Measurements from ENCODE around the gene MGLL. TPM values are rescaled to one million over a fixed set of nuclear protein-coding genes. Genes with fewer than 3 reads are reported as not detected.

MGLL gene
- total RNA-seq, 1 experiment from 2014 or later = 42.4 TPM

- H3K4me3 Mint-ChIP-seq (ENCODE audit: low read depth, unreplicated experiment) = no peak overlapping the region
- intact Hi-C loops (cut with micrococcal nuclease; ENCODE audit: unreplicated experiment) = loop anchor here (5.0 kb wide), 1 partner anchor 52 kb away; no protein-coding TSS in a partner anchor
- CTCF ChIA-PET = interaction anchor here (1.1 kb wide), 1 partner anchor 13 kb away, joined by 3 read pairs; no protein-coding TSS in a partner anchor
- no peaks in the 10 kb centered on the region for H3K27me3 Mint-ChIP-seq (ENCODE audit: unreplicated experiment)
- no peaks in the 10 kb centered on the region for H3K9me3 Mint-ChIP-seq (ENCODE audit: low read depth, unreplicated experiment)
- peak overlapping the region; percentile 83 for H3K27ac Mint-ChIP-seq (ENCODE audit: unreplicated experiment)
- H3K4me1 Mint-ChIP-seq (ENCODE audit: low read depth, unreplicated experiment) = peaks cover 62% of the 10 kb centered on the region
- peaks cover 15% of the 10 kb centered on the region for H3K36me3 Mint-ChIP-seq (ENCODE audit: insufficient read depth, unreplicated experiment)
- no peak for TF ChIP-seq CTCF (IDR thresholded peaks at IDR 0.05; ENCODE audit: unreplicated experiment)
- no TSS peak for BruUV-seq (replicated peaks)
- no peak for DNase-seq
These were observed 73.0 kb downstream of the MGLL start for GRCh38 chr3:127749361-127749760.

- no peak overlapping the region for H3K4me3 Mint-ChIP-seq (ENCODE audit: low read depth, unreplicated experiment)
- CTCF ChIA-PET = interaction anchor here (0.6 to 1.1 kb wide), 5 partner anchors 14 to 306 kb away, joined by 3 read pairs; no protein-coding TSS in a partner anchor
- intact Hi-C loops (cut with micrococcal nuclease; ENCODE audit: unreplicated experiment) = loop anchor here (1.0 to 5.0 kb wide), 2 partner anchors 18 to 52 kb away; no protein-coding TSS in a partner anchor
These were observed 73.5 kb downstream of the MGLL start for GRCh38 chr3:127748754-127749327.

GRCh38 chr3:127747751-127748521 is 74.4 kb downstream of the MGLL start:
- Mint-ChIP-seq H3K27ac (ENCODE audit: unreplicated experiment) (peak overlapping the region; percentile 83), H3K4me3 (ENCODE audit: low read depth, unreplicated experiment) (peak overlapping the region; percentile 29), H3K9me3 (ENCODE audit: low read depth, unreplicated experiment) (no peaks in the 10 kb centered on the region), H3K36me3 (ENCODE audit: insufficient read depth, unreplicated experiment) (peaks cover 15% of the 10 kb centered on the region), H3K27me3 (ENCODE audit: unreplicated experiment) (no peaks in the 10 kb centered on the region), H3K4me1 (ENCODE audit: low read depth, unreplicated experiment) (peaks cover 62% of the 10 kb centered on the region)
- peak; percentile 80 for DNase-seq
- CTCF ChIA-PET = interaction anchor here (0.6 to 2.6 kb wide), 9 partner anchors 12 to 307 kb away, joined by 3 to 8 read pairs (median 3); no protein-coding TSS in a partner anchor
- BruUV-seq (replicated peaks) = no TSS peak
- TF ChIP-seq CTCF (IDR thresholded peaks at IDR 0.05; ENCODE audit: unreplicated experiment) = no peak
- intact Hi-C loops (cut with micrococcal nuclease; ENCODE audit: unreplicated experiment) = loop anchor here (1.0 to 5.0 kb wide), 3 partner anchors 19 to 69 kb away; no protein-coding TSS in a partner anchor

More at GRCh38 chr3:127748754-127749327, 73.5 kb downstream of the MGLL start:
- TF ChIP-seq CTCF (IDR thresholded peaks at IDR 0.05; ENCODE audit: unreplicated experiment) = no peak
- H3K27ac Mint-ChIP-seq (ENCODE audit: unreplicated experiment) = peak overlapping the region; percentile 83
- H3K9me3 Mint-ChIP-seq (ENCODE audit: low read depth, unreplicated experiment) = no peaks in the 10 kb centered on the region
- no peaks in the 10 kb centered on the region for H3K27me3 Mint-ChIP-seq (ENCODE audit: unreplicated experiment)
- H3K4me1 Mint-ChIP-seq (ENCODE audit: low read depth, unreplicated experiment) = peaks cover 62% of the 10 kb centered on the region
- no peak for DNase-seq
- peaks cover 15% of the 10 kb centered on the region for H3K36me3 Mint-ChIP-seq (ENCODE audit: insufficient read depth, unreplicated experiment)
- no TSS peak for BruUV-seq (replicated peaks)

GRCh38 chr3:127747066-127747465 is 75.2 kb downstream of the MGLL start:
- intact Hi-C loops (cut with micrococcal nuclease; ENCODE audit: unreplicated experiment) = loop anchor here (2.0 to 5.0 kb wide), 2 partner anchors 50 to 70 kb away; no protein-coding TSS in a partner anchor
- Mint-ChIP-seq H3K4me3 (ENCODE audit: low read depth, unreplicated experiment) (peak overlapping the region; percentile 29), H3K27me3 (ENCODE audit: unreplicated experiment) (no peaks in the 10 kb centered on the region), H3K4me1 (ENCODE audit: low read depth, unreplicated experiment) (peaks cover 62% of the 10 kb centered on the region), H3K9me3 (ENCODE audit: low read depth, unreplicated experiment) (no peaks in the 10 kb centered on the region), H3K36me3 (ENCODE audit: insufficient read depth, unreplicated experiment) (peaks cover 15% of the 10 kb centered on the region), H3K27ac (ENCODE audit: unreplicated experiment) (peak overlapping the region; percentile 83)
- DNase-seq = no peak
- TF ChIP-seq CTCF (IDR thresholded peaks at IDR 0.05; ENCODE audit: unreplicated experiment) = no peak
- CTCF ChIA-PET = interaction anchor here (0.6 to 2.6 kb wide), 11 partner anchors 9 to 175 kb away, joined by 3 to 8 read pairs (median 4); no protein-coding TSS in a partner anchor
- BruUV-seq (replicated peaks) = no TSS peak
